Keratinocyte (primary cell): ENCODE data around the gene KCTD13. TPM values are rescaled to one million over a fixed set of nuclear protein-coding genes. Genes with fewer than 3 reads are reported as not detected.

Experiments
- DNase-seq: peaks from one replicate; pipeline ENCODE4 v3.0.0-alpha.2; 2011; ENCODE audit warnings: low read depth, missing footprints, low spot score
- FAIRE-seq: peaks from 2 replicates; lab custom pipeline; 2011; peaks lifted over from hg19 to GRCh38; lab: Jason Lieb, UNC
- H2AFZ ChIP-seq: 2 replicates; pipeline ENCODE4 v1.6.0; 2012; ENCODE audit warnings: low read length, control low read depth, inconsistent platforms; ENCODE audit not compliant: control insufficient read depth
- H3K27ac ChIP-seq: 2 replicates; pipeline ENCODE4 v1.5.1; 2011; ENCODE audit warnings: low read length; ENCODE audit not compliant: control insufficient read depth, insufficient read depth
- H3K27me3 ChIP-seq: 3 replicates; pipeline ENCODE4 v1.6.0; 2011; ENCODE audit warnings: low read length; ENCODE audit not compliant: control insufficient read depth, insufficient read depth; ENCODE audit errors: extremely low read depth
- H3K36me3 ChIP-seq, 2 experiments: 2 replicates in 1 of 2; 3 replicates in 1 of 2; pipeline ENCODE4 v1.5.1; 2011; ENCODE audit warnings: low read length in 2 of 2, mild to moderate bottlenecking in 1 of 2; ENCODE audit not compliant: control insufficient read depth in 2 of 2, insufficient read depth in 2 of 2; ENCODE audit errors: extremely low read depth in 1 of 2
- H3K4me1 ChIP-seq: 3 replicates; pipeline ENCODE4 v1.5.1; 2011; ENCODE audit warnings: low read length; ENCODE audit not compliant: control insufficient read depth, insufficient read depth; ENCODE audit errors: extremely low read depth
- H3K4me2 ChIP-seq: 3 replicates; pipeline ENCODE4 v1.6.0; 2011; ENCODE audit warnings: low read depth, low read length; ENCODE audit not compliant: control insufficient read depth, insufficient read depth; ENCODE audit errors: extremely low read depth
- H3K4me3 ChIP-seq, 3 experiments: fragments of 200-600 bp in 1 of 3; sonication (generic) in 1 of 3; 2 replicates in 2 of 3; 3 replicates in 1 of 3; pipeline ENCODE4 v1.5.1; 2011 to 2016; ENCODE audit warnings: low read length in 3 of 3, mild to moderate bottlenecking in 3 of 3, control low read depth in 2 of 3, inconsistent platforms in 1 of 3, low read depth in 1 of 3, mixed read lengths in 1 of 3, mixed run types in 1 of 3, moderate library complexity in 1 of 3; ENCODE audit not compliant: control insufficient read depth in 2 of 3, insufficient read depth in 2 of 3; ENCODE audit errors: extremely low read depth in 1 of 3
- H3K79me2 ChIP-seq: 2 replicates; pipeline ENCODE4 v1.6.0; 2012; ENCODE audit warnings: low read length; ENCODE audit not compliant: control insufficient read depth, insufficient read depth
- H3K9ac ChIP-seq: 3 replicates; pipeline ENCODE4 v1.6.0; 2011; ENCODE audit warnings: low read length; ENCODE audit not compliant: control insufficient read depth, insufficient read depth; ENCODE audit errors: extremely low read depth
- H3K9me1 ChIP-seq: 3 replicates; pipeline ENCODE4 v1.6.0; 2011; ENCODE audit warnings: low read length; ENCODE audit not compliant: control insufficient read depth, insufficient read depth; ENCODE audit errors: extremely low read depth
- H3K9me3 ChIP-seq: 2 replicates; pipeline ENCODE4 v1.5.1; 2012; ENCODE audit warnings: low read depth, low read length; ENCODE audit not compliant: control insufficient read depth
- H4K20me1 ChIP-seq: 3 replicates; pipeline ENCODE4 v1.6.0; 2011; ENCODE audit warnings: low read length; ENCODE audit not compliant: control insufficient read depth, insufficient read depth; ENCODE audit errors: extremely low read depth
- CTCF ChIP-seq, 3 experiments: IDR thresholded peaks in 1 of 3; conservative IDR thresholded peaks in 1 of 3; optimal IDR thresholded peaks in 1 of 3; 2 replicates in 2 of 3; 3 replicates in 1 of 3; pipeline versions ENCODE3 to v1.5.1; 2011; ENCODE audit warnings: low read length in 3 of 3, mild to moderate bottlenecking in 3 of 3, moderate library complexity in 2 of 3, control low read depth in 1 of 3, inconsistent platforms in 1 of 3; ENCODE audit not compliant: insufficient read depth in 2 of 3; ENCODE audit errors: extremely low read depth in 1 of 3
- EZH2 ChIP-seq: IDR thresholded peaks from one replicate; pipeline ENCODE4 v1.6.1; 2012; ENCODE audit warnings: inconsistent platforms, mild to moderate bottlenecking, low read length, moderate library complexity
- dilution Hi-C: fragments of 300-500 bp; cut with MboI; formaldehyde crosslinking; loops from one replicate; pipeline ENCODE4 v1.7.0; 2020; ENCODE audit warnings: low sequenced_read_pairs; ENCODE audit not compliant: extremely low pct_ligation_motif_present
- polyA plus RNA-seq, 5 experiments: library from polyadenylated mRNA; depleted of rRNA in 3 of 5; stranded (reverse) in 3 of 5; stranded (forward) in 1 of 5; unstranded in 1 of 5; fragments of >200 nt; gene quantifications; 1 replicate in 1 of 5; 2 replicates in 3 of 5; 3 replicates in 1 of 5; pipeline versions ENCODE4 v1.2.1 to v1.2.3, GENCODE V29; 2011 to 2012; ENCODE audit warnings: missing spikeins in 2 of 5, low read depth in 1 of 5, low replicate concordance in 1 of 5

The KCTD13 gene
- polyA plus RNA-seq, 1 donor (not counting 4 experiments of a cell fraction or from before 2014, with no cell fraction given) = 9.2 TPM

- Histone ChIP-seq H3K36me3 (no peaks in the 10 kb centered on the region), H3K9me1 (no peaks in the 10 kb centered on the region), H3K27me3 (no peaks in the 10 kb centered on the region), H3K79me2 (no peaks in the 10 kb centered on the region), H3K9ac (no peak overlapping the region), H2AFZ (no peak overlapping the region), H3K4me2 (no peak overlapping the region), H3K4me3 (no peak overlapping the region), H3K27ac (no peak overlapping the region), H3K4me1 (no peaks in the 10 kb centered on the region), H4K20me1 (no peaks in the 10 kb centered on the region), H3K9me3 (no peaks in the 10 kb centered on the region)
- no peak for FAIRE-seq
- no peak for DNase-seq
- no peak for TF ChIP-seq EZH2
- no peak for TF ChIP-seq CTCF (optimal IDR thresholded peaks at IDR 0.05 in 1 of 3, IDR thresholded peaks at IDR 0.05 in 1 of 3, conservative IDR thresholded peaks at IDR 0.05 in 1 of 3; ENCODE audit: extremely low read depth in 1 of 3, insufficient read depth in 2 of 3, low read length in 3 of 3)
- dilution Hi-C loops = no loop called here
Measured at GRCh38 chr16:29951625-29952365, 25.8 kb upstream of the KCTD13 start.

- no peak for DNase-seq
- H3K9me3 ChIP-seq = no peaks in the 10 kb centered on the region
- no peak overlapping the region for H2AFZ ChIP-seq
- H3K4me2 ChIP-seq = no peak overlapping the region
- dilution Hi-C loops = no loop called here
- TF ChIP-seq EZH2 (no peak), CTCF (optimal IDR thresholded peaks at IDR 0.05 in 1 of 3, IDR thresholded peaks at IDR 0.05 in 1 of 3, conservative IDR thresholded peaks at IDR 0.05 in 1 of 3; ENCODE audit: extremely low read depth in 1 of 3, insufficient read depth in 2 of 3, low read length in 3 of 3) (no peak)
- no peaks in the 10 kb centered on the region for H3K36me3 ChIP-seq
- no peak overlapping the region for H3K27ac ChIP-seq
- H3K9me1 ChIP-seq = no peaks in the 10 kb centered on the region
- no peaks in the 10 kb centered on the region for H3K27me3 ChIP-seq
- no peak overlapping the region for H3K4me3 ChIP-seq
- H3K79me2 ChIP-seq = no peaks in the 10 kb centered on the region
- H3K4me1 ChIP-seq = no peaks in the 10 kb centered on the region
- no peak overlapping the region for H3K9ac ChIP-seq
- FAIRE-seq = no peak
- H4K20me1 ChIP-seq = no peaks in the 10 kb centered on the region
Measured at GRCh38 chr16:29950806-29951461, 24.9 kb upstream of the KCTD13 start.
